H7 (cell line): ENCODE measurements around the gene TSPOAP1. TPM values are rescaled to one million over a fixed set of nuclear protein-coding genes. Genes with fewer than 3 reads are reported as not detected.

Experiments used
- DNase-seq: peaks from one replicate; pipeline ENCODE4 v3.0.0; 2012
- H3K27me3 ChIP-seq: 2 replicates; pipeline ENCODE4 v1.6.0; 2011; ENCODE audit warnings: mild to moderate bottlenecking, low read length; ENCODE audit not compliant: control insufficient read depth, insufficient read depth
- H3K36me3 ChIP-seq: replicated peaks from 2 replicates; pipeline ENCODE4 v1.5.1; 2011; ENCODE audit warnings: low read length; ENCODE audit not compliant: control insufficient read depth, insufficient read depth
- H3K4me3 ChIP-seq: 2 replicates; pipeline ENCODE4 v1.5.1; 2011; ENCODE audit warnings: low read depth, mild to moderate bottlenecking, control low read depth, low read length, moderate library complexity; ENCODE audit not compliant: insufficient read depth
- total RNA-seq: library from RNA; depleted of rRNA; stranded (reverse); fragments of >200 nt; shearing (Covaris generic); gene quantifications from 2 replicates; pipeline ENCODE4 v1.2.3, GENCODE V29; 2014; rRNA removed

TSPOAP1 gene, protein sequence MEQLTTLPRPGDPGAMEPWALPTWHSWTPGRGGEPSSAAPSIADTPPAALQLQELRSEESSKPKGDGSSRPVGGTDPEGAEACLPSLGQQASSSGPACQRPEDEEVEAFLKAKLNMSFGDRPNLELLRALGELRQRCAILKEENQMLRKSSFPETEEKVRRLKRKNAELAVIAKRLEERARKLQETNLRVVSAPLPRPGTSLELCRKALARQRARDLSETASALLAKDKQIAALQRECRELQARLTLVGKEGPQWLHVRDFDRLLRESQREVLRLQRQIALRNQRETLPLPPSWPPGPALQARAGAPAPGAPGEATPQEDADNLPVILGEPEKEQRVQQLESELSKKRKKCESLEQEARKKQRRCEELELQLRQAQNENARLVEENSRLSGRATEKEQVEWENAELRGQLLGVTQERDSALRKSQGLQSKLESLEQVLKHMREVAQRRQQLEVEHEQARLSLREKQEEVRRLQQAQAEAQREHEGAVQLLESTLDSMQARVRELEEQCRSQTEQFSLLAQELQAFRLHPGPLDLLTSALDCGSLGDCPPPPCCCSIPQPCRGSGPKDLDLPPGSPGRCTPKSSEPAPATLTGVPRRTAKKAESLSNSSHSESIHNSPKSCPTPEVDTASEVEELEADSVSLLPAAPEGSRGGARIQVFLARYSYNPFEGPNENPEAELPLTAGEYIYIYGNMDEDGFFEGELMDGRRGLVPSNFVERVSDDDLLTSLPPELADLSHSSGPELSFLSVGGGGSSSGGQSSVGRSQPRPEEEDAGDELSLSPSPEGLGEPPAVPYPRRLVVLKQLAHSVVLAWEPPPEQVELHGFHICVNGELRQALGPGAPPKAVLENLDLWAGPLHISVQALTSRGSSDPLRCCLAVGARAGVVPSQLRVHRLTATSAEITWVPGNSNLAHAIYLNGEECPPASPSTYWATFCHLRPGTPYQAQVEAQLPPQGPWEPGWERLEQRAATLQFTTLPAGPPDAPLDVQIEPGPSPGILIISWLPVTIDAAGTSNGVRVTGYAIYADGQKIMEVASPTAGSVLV (N-terminal part only)
- total RNA-seq, result 4.2 and 11.6 TPM in 2 replicates

DNA sequence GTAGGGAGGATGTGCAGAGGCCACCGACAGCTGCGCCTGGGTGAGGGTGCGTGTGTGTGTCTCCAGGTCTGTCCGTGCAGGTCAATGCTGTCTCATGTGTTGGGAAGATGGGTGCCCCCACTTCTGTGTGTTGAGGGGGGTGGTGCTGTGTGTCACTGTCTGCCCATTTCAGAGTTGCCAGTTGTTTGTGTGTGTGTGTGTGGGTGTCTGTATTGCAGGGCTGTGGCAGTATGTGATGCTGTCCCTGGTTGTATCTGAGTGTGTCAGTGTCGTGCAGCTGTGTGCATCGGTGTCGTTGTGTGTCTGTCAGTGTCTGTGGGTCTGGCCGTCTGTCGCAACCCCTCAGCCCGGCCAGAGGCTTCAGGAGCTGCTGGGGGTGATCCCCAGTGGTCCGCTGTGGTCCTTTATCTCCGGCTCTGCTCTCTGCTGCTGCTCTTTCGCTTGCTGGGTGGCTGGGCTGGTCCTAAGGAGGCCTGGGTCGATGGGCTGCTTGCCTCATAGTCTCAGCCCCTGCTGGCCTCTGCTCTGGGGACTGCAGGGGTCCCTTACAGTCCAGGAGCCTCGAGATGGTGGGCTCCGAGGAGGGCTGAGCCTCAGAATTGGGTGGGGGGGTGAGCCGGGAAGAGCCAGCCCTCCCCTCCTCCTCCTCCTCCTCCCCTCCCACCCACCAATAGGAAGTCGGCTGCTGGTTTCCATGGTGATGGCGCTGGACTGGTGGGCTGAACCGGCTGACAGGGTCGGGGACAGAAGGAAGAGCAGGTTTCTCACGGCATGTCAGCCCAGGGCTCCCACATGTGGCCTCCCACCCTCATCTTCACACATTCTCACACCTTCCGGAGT lies at the start of gene TSPOAP1:
TSPOAP1 (minus strand) TSS at position 601 of the 840 bp plus-strand sequence. CDS start 875 bp downstream, outside the sequence.
- peaks cover 7% of the 10 kb centered on the region for H3K36me3 ChIP-seq
- peak; percentile 94 for DNase-seq
- H3K4me3 ChIP-seq, result no peak within 1 kb of the TSS
- H3K27me3 ChIP-seq, result peaks cover 16% of the 10 kb centered on the region

DNA sequence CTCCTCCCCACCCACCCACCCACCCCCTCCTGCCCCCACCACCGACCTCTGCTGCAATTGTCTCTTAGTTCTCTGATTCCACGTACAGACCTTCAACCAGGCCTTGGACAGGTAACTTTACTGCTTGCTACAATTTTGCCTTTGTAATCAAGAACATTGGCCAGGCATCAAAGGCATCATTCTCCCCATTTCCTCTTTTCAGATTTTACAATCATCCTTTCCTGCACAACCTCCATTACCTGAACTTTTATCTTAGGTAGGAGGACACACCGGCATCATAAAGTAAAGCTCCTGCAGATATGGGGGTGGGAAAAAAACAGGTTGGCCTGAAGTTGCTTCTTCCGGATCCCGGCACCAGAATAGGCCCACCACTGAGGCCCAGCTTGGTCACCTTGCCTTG lies 49.1 kb upstream of the TSPOAP1 start:
- H3K4me3 ChIP-seq, result no peak overlapping the region
- no peaks in the 10 kb centered on the region for H3K36me3 ChIP-seq
- no peak for DNase-seq
- H3K27me3 ChIP-seq, result no peaks in the 10 kb centered on the region

DNA sequence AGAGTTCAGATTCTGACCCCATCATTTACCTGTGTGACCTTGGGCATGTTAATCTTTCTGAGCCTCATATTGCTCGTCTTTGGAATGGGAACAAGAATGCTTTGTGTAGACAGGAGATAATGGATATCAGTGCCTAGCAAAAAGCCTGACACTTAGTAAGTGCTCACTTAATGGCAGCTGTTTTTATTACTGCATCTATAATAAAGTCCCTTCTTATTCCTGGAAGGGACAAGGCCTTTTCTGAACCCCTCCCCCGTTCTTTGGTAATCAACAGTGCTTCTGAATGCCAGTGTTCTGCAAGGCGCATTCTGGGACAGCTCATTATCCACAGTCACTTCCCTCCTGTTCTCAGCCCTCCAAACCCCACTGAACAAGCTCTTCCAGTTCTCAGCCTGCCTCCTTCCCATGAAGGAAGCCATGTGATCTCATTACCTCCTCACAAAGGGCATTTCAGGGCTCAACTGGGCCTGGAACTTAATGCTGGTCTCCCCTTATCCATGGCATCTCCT lies 48.6 kb upstream of the TSPOAP1 start:
- Histone ChIP-seq H3K36me3 (no peaks in the 10 kb centered on the region), H3K27me3 (no peaks in the 10 kb centered on the region)
- no peak for DNase-seq

DNA sequence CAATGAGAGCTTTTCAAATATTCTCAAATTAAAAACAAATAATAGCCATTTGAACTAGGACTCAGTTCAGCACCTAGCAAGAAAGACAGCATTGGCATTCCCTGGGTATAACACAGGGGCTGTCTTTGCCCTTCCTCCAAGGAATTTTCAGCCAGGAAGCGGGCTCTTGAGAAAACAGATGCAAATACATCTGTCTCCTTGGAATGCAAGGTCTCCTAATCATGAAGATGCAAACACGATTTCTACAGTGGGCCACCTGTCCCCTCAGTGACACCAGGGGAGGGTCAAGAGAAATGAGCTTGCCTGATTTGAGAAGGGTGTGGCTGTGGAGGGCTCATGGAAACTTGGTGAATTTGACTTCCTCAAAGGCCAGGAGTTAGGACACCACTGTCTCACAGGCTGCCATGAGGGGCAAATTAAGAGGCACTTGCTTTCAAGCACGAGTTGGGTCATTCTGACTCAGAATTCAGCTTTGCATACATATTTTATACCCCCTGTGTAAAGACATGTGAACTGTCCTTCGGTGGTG lies 47.9 kb upstream of the TSPOAP1 start:
- no peak for DNase-seq
- Histone ChIP-seq H3K36me3 (no peaks in the 10 kb centered on the region), H3K27me3 (no peaks in the 10 kb centered on the region), H3K4me3 (no peak overlapping the region)

More for the DNA sequence above, 48.6 kb upstream of the TSPOAP1 start:
- no peak overlapping the region for H3K4me3 ChIP-seq

DNA sequence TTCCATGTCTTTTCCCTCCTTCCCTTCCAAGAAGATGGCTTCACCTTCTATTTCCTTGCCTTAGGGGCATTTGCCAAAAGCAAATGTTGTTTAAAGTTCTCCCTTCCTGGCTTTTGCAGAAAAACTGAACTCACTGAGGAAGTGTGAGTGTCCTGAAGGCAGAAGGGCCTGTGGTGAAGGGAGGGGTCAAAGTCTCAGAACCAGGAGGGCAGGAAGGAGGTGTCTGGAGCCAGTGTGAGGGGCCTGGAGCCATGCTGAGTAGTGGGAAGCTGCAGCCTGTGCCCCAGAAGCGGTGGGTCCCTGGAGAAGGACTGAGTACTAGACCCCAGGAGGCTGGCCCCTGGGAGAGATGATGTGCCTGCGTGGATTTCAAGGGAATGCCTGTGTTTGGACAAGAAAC lies 47.2 kb upstream of the TSPOAP1 start:
- Histone ChIP-seq H3K4me3 (no peak overlapping the region), H3K27me3 (no peaks in the 10 kb centered on the region), H3K36me3 (no peaks in the 10 kb centered on the region)
- no peak for DNase-seq

DNA sequence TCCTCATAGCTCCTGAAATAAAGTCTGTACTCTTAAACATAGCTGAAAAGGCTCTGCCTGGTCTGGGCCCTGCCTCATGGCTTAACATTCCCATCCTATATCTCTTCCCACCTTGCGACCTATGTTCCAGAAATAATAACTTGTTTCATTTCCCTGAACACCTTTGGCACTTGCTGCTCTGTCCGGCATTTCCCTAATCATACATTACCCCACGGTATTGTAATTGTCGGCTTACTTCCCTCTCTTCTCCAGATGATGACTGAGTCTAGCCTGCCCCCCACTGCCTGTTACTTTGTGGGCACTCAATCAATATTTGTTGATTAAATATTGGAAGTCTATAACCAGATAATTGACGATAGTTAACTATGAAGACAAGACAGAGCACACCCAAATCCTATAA lies 46.7 kb upstream of the TSPOAP1 start:
- Histone ChIP-seq H3K27me3 (no peaks in the 10 kb centered on the region), H3K4me3 (no peak overlapping the region), H3K36me3 (no peaks in the 10 kb centered on the region)
- DNase-seq, result no peak

DNA sequence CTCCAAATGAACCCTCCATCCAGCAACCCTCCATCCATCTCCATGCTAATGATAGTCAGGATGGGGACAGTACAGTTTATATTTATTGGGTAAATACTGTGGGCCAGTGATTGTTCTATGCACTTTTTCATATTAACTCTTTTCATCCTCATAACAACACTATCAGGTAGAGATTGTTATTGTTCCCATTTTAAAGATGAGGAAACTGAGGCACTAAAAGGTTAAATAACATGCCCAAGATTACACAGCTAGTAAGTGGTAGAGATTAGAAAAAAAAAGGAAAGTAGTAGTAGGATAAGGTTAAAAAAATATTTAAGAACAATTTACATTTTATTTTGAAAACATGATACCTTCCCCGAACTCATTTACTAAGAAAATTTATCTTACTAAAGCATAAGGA lies 45.3 kb upstream of the TSPOAP1 start:
- H3K4me3 ChIP-seq, result no peak overlapping the region
- H3K27me3 ChIP-seq, result no peaks in the 10 kb centered on the region
- DNase-seq, result no peak
- no peaks in the 10 kb centered on the region for H3K36me3 ChIP-seq

DNA sequence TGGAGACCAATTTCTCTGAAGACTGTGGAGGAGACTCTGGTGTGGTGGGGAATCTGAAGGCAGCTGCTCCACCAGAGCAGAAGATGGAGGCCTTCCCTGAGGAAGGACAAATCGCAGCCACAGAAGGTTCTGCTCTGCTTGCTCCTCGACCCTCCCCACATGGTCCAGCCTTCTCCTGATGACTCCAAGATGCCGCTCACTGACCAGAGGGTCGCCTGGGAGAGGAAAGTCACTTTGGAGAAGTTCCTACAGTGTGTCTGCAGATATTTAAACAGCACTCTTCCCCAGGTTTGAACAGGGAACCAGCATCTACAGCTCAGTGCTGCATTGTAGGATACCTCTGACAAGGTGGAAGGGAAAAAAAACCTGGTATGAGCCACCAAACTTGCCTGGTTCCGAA lies 44.4 kb upstream of the TSPOAP1 start:
- Histone ChIP-seq H3K27me3 (no peaks in the 10 kb centered on the region), H3K36me3 (no peaks in the 10 kb centered on the region), H3K4me3 (no peak overlapping the region)
- no peak for DNase-seq

DNA sequence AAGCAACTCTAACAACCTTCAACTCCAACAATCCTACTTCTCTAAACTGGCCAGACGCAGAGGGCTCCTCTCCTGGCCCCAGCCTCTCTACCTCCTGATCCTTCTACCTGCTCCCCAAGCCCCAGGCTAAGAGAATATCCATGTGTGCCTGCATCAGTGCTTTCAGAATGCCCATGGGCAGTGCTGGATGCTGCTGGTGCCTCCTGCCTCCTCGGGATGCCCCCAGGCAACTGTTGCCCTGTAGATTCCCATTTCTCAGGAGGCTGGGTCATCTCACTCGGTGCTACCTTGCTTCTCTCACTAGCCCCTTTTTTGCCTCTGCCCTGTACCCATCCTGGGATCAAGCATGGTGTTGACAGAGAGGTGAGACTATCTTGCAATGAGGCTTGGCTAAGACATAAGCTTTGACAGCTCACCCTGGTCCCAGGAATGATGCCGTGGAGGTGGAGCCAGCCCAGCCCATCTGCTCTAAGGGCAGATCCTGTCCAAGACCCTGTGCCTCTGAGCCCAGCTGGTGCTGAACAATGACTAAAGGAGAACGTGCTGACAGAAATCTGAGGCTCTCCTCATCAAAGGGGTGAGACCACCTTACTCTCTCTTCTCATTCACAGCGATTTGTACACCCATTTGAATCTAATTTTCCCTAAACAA lies 42.8 kb upstream of the TSPOAP1 start:
- Histone ChIP-seq H3K27me3 (no peaks in the 10 kb centered on the region), H3K36me3 (no peaks in the 10 kb centered on the region), H3K4me3 (no peak overlapping the region)
- no peak for DNase-seq

DNA sequence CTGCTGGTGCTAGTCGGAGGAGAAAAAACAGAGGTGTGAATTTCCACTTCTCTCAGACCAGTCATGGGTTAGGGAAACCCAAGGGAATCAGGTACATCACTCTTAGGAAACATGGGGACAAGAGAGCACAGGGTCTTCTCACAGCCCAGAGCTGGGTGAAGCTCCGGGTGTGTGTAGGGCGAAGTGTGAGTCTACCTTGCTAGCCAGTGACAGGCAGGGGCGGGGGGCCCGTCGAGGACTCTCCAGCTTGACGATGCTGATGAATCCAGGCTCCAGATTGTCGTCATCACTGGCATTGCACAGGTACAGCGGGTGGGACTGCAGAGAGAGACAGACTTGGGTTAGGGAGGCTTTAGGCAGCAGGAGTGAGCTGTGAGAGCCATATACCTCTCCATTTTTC lies 42.1 kb upstream of the TSPOAP1 start:
- H3K4me3 ChIP-seq, result no peak overlapping the region
- no peaks in the 10 kb centered on the region for H3K36me3 ChIP-seq
- DNase-seq, result no peak
- H3K27me3 ChIP-seq, result no peaks in the 10 kb centered on the region

DNA sequence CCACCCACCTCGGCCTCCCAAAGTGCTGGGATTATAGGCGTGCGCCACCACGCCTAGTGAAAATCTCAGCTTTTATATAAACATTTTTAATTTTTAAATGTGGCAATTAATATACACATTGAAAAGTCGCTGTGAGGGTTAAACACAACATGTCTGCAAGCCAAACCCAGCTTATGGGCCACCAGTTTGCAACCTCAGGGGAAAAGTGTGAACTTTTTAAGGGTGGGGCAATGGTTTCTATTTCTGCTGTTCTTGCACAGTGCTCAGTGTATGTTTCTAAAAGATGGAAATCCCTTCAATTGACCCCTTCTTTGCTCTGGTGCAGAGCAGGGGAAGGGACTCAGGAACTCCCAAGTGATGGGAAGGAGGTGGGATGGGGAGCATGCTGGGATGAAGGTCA lies 41.7 kb upstream of the TSPOAP1 start:
- Histone ChIP-seq H3K36me3 (no peaks in the 10 kb centered on the region), H3K4me3 (no peak overlapping the region), H3K27me3 (no peaks in the 10 kb centered on the region)
- DNase-seq, result no peak

DNA sequence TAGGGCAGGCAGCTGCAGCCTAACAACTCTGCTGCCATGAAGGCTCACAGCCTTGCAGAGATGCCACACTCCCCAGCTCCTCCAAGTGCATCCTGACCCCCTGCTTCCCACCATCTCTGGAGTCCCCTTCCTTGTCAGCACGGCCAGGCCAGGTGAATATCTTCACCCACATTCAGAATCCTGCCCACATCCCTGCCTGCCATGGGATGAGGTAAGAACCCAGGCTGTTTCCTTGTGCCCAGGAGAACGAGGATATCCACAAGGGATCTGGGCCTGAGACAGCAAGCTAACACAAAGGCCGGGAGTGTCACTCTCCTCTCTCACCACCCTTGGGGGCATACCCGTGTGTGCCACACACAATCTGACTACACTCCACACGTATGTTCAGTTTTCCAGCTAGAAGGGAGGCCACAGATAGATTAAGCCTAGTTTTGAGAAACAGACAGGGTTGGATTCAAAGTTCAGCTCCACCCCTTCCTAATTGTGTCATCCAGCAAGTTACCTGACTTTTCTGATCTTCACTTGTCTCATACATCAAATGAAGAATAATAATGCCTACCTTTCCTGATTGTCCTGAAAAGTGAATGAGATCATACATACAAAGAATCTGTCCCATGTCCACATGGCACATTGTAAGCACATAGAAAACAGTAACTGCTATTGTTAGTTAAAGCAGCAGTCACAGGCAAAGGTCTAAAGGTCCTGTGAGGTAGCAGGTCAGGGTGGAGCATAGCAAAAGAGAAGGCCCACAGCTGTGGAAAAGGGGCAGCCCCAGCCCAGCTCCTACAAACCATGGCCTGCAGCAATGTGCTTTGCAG lies 40.8 kb upstream of the TSPOAP1 start:
- Histone ChIP-seq H3K36me3 (no peaks in the 10 kb centered on the region), H3K27me3 (no peaks in the 10 kb centered on the region), H3K4me3 (no peak overlapping the region)
- no peak for DNase-seq

DNA sequence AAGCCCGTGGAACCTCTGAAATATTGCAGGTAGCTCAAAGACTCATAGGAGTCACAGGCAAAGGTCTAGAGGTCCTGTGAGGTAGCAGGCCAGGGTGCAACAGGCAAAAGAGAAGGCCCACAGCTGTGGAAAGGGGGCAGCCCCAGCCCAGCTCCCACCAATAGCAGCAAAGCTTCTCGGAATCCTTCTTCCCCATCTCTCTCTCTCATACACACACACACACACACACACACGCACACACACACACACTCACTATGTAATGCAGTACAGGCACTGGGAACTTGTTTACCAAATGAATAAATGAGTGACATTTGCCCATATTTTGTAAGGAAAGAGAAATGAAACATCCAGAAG lies 40.2 kb upstream of the TSPOAP1 start:
- Histone ChIP-seq H3K4me3 (no peak overlapping the region), H3K27me3 (no peaks in the 10 kb centered on the region), H3K36me3 (no peaks in the 10 kb centered on the region)
- DNase-seq, result no peak
